NT2/D1 (cell line): ENCODE data around the gene ETFA.
"Not testable (repeated sequence)": the region's sequence is repeated elsewhere in the genome, so short reads cannot be mapped to it uniquely, and the experiment has no call there.

Experiments
- DNase-seq: peaks from one replicate; pipeline ENCODE4 v3.0.0-alpha.2; 2011; ENCODE audit warnings: low read depth, low spot score
- H3K27me3 ChIP-seq: 2 replicates; pipeline ENCODE4 v1.6.0; 2011; ENCODE audit warnings: mild to moderate bottlenecking; ENCODE audit not compliant: insufficient read length, insufficient read depth
- H3K36me3 ChIP-seq: 2 replicates; pipeline ENCODE4 v1.6.1; 2011; ENCODE audit warnings: mild to moderate bottlenecking, low read length, mixed read lengths; ENCODE audit not compliant: insufficient read depth, insufficient read length
- H3K4me1 ChIP-seq: 2 replicates; pipeline ENCODE4 v1.5.1; 2011; ENCODE audit not compliant: insufficient read depth, insufficient read length
- H3K4me3 ChIP-seq: 2 replicates; pipeline ENCODE4 v1.5.1; 2011; ENCODE audit warnings: low read depth; ENCODE audit not compliant: insufficient read length
- H3K9ac ChIP-seq: 2 replicates; pipeline ENCODE4 v1.6.0; 2011; ENCODE audit warnings: low read depth; ENCODE audit not compliant: insufficient read length
- H3K9me3 ChIP-seq: 2 replicates; pipeline ENCODE4 v1.5.1; 2011; ENCODE audit warnings: mild to moderate bottlenecking, low read length; ENCODE audit not compliant: insufficient read depth
- SUZ12 ChIP-seq: IDR thresholded peaks from 2 replicates; pipeline ENCODE4 v1.6.1; 2011; ENCODE audit not compliant: insufficient read length, insufficient read depth; ENCODE audit errors: extremely low read depth
- YY1 ChIP-seq: IDR thresholded peaks from 2 replicates; pipeline ENCODE4 v1.6.1; 2011; ENCODE audit not compliant: insufficient read length, insufficient read depth
- ZNF274 ChIP-seq: IDR thresholded peaks from 2 replicates; pipeline ENCODE4 v1.6.1; 2011; ENCODE audit warnings: mild to moderate bottlenecking, low read depth, low read length

ETFA gene

DNA sequence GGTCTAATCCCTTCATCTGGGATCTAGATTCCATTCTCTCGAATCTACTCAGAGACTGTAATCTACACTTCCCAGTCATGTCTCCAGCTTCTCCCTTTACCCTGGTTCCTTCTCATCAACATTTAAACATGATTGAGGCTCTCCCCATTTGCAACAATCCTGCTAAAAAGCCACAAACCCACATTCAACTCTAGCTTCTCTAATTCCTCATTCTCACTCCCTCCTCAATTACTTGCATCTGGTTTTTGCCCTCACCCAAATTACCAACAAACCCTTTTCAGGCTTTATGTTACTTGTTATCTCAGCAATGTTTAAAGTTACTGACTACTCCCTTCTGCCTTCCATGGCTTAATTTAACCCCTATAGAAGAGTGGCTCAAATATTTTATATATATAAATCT, 11.5 kb downstream of the ETFA start:
- Histone ChIP-seq H3K4me3 (no peak overlapping the region), H3K9ac (no peak overlapping the region), H3K36me3 (no peaks in the 10 kb centered on the region), H3K4me1 (no peaks in the 10 kb centered on the region), H3K9me3 (no peaks in the 10 kb centered on the region), H3K27me3 (no peaks in the 10 kb centered on the region)
- TF ChIP-seq YY1 (no peak), SUZ12 (no peak), ZNF274 (no peak)
- DNase-seq, result no peak

DNA sequence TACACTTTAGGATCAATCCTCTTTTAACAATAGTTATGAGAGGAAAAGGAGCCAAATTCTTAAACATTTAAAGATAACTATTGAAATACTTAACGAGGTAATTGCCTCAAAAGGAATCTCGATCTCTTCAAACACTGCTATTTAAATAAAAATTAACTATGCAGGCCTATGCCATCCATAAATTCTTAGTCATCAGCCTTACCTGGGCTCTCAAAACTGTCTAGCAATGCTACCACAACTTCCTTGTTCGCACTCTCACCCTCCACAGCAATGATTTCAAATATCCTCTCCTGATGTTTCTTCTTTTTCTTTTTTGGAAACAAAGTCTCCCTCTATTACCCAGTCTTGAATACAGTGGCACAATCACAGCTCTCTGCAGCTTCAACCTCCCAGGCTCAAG, 12.3 kb downstream of the ETFA start:
- Histone ChIP-seq H3K4me3 (no peak overlapping the region), H3K9ac (no peak overlapping the region), H3K4me1 (no peaks in the 10 kb centered on the region), H3K27me3 (no peaks in the 10 kb centered on the region), H3K9me3 (no peaks in the 10 kb centered on the region), H3K36me3 (no peaks in the 10 kb centered on the region)
- no peak for DNase-seq
- no peak for TF ChIP-seq SUZ12
- TF ChIP-seq ZNF274, result no peak
- TF ChIP-seq YY1, result no peak

DNA sequence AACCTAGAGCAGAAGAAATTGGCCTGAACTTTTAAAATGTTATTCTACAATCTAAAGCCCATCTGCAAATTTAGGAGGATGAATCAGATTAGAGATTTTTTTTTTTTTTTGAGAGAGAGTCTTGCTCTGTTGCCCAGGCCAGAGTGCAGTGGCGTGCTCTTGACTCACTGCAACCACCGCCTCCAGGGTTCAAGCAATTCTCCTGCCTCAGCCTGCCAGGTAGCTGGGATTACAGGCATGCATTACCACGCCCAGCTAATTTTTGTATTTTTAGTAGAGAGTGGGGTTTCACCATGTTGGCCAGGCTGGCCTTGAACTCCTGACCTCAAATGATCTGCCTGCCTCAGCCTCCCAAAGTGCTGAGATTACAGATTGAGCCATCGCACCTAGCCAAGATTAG, 13.3 kb downstream of the ETFA start:
- H3K4me3 ChIP-seq, H3K9me3 ChIP-seq, H3K27me3 ChIP-seq, H3K4me1 ChIP-seq, H3K36me3 ChIP-seq, H3K9ac ChIP-seq, DNase-seq: not testable (repeated sequence)

DNA sequence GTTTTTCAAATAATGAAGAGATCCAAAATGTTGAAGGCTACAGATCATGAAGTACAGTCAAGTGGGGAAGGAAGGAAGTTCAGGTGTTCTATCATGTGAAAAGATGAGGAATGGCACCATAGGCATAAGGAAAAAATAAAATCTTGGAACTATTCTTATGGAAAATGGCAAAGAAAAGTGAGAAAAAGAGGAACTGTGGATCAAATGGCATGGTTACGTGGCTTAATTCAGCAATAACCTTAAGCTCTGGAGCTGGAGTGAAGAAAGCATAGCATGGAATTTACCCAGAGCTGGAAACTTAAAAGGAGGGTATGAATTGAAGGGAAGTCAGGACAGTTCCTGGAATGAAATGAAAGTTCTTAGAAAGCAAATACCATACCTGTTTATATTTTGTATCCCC, 14.4 kb downstream of the ETFA start:
- Histone ChIP-seq H3K27me3 (no peaks in the 10 kb centered on the region), H3K4me1 (no peaks in the 10 kb centered on the region), H3K4me3 (no peak overlapping the region), H3K36me3 (peaks cover 1% of the 10 kb centered on the region), H3K9ac (no peak overlapping the region), H3K9me3 (no peaks in the 10 kb centered on the region)
- no peak for TF ChIP-seq ZNF274
- no peak for TF ChIP-seq YY1
- TF ChIP-seq SUZ12, result no peak
- DNase-seq, result no peak

DNA sequence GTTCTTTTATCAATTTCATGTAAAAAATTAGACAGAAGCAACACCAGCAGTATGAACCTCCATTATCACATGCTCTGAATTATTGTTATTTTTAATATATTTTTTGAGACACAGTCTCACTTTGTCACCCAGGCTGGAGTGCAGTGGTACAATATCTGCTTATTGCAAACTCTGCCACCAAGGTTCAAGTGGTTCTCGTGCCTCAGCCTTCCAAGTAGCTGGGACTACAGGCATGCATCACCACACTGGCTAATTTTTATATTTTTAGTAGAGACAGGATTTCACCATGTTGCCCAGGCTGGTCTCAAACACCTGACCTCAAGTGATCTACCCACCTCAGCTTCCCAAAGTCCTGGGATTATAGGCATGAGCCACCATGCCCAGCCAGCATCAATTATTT, 16.8 kb downstream of the ETFA start:
- not testable (repeated sequence) for H3K9me3 ChIP-seq, H3K4me3 ChIP-seq, H3K9ac ChIP-seq, H3K4me1 ChIP-seq, DNase-seq, H3K27me3 ChIP-seq
- H3K36me3 ChIP-seq, result peaks cover 12% of the 10 kb centered on the region

DNA sequence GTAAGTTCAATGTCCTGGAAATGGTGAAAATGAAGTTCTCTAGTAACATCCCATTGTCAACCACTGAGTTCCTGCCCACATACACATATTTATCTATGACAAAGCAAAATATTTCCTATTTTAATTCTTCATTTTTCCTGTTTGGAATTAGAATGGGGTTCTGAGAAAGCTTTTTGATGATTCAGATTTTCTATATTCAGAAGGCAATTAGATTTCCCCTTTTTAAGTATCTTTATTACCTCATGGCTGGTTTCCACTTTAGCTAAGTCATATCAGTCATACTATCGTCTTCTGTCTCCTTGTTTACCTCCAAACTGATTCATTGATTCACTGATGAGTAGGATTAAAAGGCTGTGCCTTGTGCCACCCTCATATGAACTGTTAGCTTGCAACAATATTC, 17.9 kb downstream of the ETFA start:
- H3K36me3 ChIP-seq, result peaks cover 17% of the 10 kb centered on the region

DNA sequence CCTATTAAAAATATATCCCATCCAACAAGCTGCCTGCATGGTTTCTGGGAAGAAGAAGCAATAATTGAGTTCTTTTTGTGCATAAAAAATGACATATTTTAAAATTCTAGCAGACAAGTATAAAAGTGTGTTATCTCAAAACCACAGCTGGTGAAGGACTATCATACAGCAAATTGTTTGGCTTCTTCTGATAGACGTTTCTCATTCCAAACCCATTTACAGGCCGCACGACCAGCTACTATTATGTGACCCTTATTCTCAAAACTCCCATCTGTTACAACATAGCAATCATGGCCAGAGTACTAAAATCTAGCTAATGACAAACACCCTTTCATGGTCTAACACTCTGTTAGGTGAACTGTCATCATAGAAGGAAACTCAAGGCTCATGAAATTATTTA, 21.7 kb downstream of the ETFA start:
- no peaks in the 10 kb centered on the region for H3K9me3 ChIP-seq
- no peak for TF ChIP-seq SUZ12
- no peak for TF ChIP-seq YY1
- no peak for TF ChIP-seq ZNF274
- DNase-seq, result no peak
- H3K4me3 ChIP-seq, result no peak overlapping the region
- H3K9ac ChIP-seq, result no peak overlapping the region
- H3K36me3 ChIP-seq, result peaks cover 51% of the 10 kb centered on the region
- H3K4me1 ChIP-seq, result no peaks in the 10 kb centered on the region
- no peaks in the 10 kb centered on the region for H3K27me3 ChIP-seq

More for the DNA sequence above, 17.9 kb downstream of the ETFA start:
- no peak overlapping the region for H3K4me3 ChIP-seq
- H3K4me1 ChIP-seq, result no peaks in the 10 kb centered on the region
- H3K9me3 ChIP-seq, result no peaks in the 10 kb centered on the region
- DNase-seq, result no peak
- H3K27me3 ChIP-seq, result no peaks in the 10 kb centered on the region
- H3K9ac ChIP-seq, result no peak overlapping the region
- TF ChIP-seq ZNF274 (no peak), YY1 (no peak), SUZ12 (no peak)

DNA sequence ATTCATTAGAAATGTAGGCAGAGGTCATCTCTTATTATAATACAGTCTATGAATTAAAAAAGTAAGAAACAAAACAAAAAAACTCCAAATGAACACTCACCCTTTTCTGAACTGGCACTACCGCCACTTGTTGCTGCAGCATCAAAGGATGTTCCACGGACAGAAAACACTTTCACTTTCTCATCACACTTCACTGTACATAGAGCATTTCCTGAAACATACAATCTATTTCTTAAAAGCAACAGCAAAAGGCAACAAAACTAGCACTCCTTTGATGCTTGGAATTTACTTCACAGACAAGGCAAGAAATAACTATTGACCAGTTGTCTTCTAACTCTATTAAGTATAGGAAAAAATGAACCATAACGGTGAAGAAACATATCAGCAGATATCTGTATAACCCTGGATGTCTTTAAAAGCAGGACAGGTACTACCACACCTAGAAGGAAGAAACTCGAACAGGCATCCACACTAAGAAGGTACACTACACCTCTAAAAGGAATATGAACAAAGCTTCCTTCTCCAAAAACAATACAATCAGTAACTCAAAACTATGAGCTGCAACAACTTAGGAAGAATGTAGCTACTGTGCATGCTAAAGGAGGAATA, 24.9 kb downstream of the ETFA start:
- Histone ChIP-seq H3K9ac (no peak overlapping the region), H3K9me3 (no peaks in the 10 kb centered on the region), H3K4me3 (no peak overlapping the region), H3K4me1 (no peaks in the 10 kb centered on the region), H3K27me3 (no peaks in the 10 kb centered on the region), H3K36me3 (peaks cover 73% of the 10 kb centered on the region)
- DNase-seq, result no peak
- TF ChIP-seq YY1 (no peak), SUZ12 (no peak), ZNF274 (no peak)
